Epidermal melanocyte (primary cell): ENCODE results near the gene COG6.

Experiments
- DNase-seq: peaks from one replicate; pipeline ENCODE4 v3.0.0; 2011; ENCODE audit warnings: low spot score; ENCODE audit not compliant: insufficient read length

The COG6 gene

DNA sequence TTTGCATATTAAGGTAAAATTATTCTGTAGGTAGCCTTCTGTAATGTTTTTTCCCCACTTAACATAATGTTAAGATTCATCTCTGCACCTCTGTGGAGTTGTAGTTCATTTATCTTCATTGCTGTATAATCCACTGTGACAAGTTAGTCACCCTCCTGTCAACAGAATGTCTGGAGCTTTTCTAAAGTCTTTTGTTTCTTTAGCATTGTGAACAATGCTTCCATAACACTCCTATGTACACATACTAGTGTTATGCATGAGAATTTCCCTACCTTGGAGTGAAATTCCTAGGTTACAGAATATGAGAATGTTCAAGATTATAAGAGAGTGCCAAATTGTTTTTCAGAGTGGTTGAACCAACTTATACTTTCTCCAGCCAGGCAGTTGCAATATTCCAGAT is 113.5 kb downstream of the COG6 start:
- DNase-seq = no peak

DNA sequence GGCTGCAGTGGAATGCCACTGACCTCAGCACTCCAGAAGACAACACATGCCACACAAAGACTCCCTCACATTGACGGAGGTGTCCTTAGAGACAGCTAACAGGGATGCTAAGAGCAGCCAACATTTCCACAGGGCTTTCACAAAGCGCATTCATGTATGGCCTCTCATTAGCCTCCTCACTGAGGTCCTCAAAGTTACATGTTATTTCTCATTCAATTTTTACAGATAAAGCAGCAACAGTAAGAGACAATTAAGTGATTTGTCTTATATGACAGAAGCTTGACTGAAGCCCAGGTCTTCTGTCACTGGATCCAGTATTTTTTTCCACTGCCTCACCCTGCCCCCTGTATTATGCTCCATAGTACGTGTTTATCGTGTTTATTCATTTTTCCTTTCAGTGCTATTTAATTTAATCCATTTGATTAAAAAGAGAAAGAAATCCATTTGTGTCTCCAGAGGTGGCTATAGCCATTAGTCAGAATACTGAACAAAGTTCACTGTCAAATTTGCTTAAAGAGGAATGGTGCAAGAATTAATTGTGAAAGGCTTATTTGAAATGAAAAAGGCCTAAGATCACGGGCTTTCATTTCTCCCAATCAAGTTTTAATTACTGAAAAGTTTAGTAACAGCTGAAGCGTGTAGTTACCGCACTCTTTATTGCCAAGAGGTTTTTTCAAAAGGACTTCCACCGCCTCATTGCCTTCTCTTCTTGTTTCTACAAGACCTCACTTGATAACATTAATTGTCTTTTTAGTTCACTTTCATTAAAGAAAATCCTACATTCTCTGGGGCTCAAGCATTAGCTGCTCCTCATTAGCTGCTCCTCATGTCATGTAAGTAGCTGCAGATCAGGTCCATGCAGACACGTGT is 115.0 kb downstream of the COG6 start:
- DNase-seq = no peak

DNA sequence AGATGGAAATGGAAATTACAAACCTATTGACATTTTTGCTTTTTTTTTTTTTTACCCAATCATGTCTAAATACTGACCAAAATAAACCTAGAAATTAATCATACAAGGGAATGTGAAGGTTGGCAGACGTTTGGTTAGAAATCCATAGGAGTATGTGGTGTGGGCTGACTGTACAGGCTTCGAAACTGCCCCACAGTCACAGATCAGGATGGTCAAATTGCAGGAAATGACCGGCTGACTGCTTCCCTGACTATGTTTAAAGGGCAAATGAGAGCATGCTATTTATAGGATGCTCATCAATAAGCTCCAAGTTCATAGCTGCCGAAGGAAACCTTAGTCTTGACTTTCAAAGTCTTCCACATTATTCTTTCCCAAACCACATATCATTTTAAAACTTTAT is 118.4 kb downstream of the COG6 start:
- DNase-seq = no peak

DNA sequence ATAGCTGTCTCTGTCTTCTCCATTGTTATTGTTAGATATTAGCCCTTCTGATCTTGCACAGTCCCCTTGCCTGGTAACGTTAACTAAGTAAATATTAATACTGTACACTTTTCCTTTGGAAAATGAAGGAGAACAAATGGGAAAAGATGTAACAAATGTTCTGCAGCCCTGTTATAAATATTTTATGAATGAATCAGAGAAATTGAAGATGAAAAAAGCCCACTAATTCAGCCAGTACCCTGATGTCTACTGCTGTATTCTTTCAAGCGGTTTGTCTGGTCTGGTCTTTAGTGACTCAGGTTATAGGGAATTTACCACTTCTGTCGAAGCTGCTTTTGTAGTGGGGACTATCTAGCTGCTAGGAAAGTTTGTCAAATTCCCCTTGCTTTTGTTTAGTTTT is 121.0 kb downstream of the COG6 start:
- no peak for DNase-seq

DNA sequence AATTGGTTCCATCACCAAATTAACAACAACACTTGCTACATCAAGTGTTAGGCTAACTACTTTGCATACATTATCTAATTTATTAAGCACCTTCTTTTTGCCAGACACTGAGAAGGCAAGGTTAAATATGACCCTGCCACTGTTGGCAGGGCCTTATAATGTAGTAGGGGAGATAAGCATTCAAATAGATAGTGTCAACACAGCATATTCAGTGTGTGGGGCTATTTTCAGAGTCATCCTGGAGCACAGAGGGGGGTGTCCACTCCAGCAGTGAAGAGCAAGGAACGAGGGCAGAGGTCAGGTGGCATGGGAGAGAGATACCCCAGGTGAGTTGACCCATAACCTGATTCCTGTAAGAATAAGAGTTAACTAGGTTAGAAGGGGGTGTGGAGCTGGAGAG is 121.6 kb downstream of the COG6 start:
- no peak for DNase-seq

DNA sequence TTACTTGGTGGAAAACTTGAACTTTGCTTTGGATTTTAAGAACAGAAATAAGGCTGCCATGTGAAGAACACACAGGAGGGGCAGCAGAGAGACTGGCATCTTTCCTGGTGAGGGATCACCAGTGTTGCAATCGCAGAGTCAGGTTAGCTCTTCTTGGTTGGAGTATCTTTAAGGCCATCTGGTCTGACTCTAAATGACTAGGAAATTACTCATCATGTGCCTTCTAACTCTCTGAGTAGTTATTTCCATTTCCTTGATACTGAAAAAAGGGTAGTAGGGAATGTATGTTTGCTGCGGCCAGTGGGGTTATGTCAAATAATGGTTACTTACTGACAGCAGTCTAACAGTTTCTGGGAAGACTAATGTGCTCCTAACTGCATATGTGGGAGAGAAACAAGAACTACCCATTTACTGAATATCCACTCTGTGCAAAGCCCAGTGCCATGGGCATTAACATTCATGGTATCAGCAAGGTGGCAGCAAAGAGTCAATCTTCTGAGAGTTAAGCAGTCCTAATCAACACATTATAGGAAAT is 122.1 kb downstream of the COG6 start:
- no peak for DNase-seq

DNA sequence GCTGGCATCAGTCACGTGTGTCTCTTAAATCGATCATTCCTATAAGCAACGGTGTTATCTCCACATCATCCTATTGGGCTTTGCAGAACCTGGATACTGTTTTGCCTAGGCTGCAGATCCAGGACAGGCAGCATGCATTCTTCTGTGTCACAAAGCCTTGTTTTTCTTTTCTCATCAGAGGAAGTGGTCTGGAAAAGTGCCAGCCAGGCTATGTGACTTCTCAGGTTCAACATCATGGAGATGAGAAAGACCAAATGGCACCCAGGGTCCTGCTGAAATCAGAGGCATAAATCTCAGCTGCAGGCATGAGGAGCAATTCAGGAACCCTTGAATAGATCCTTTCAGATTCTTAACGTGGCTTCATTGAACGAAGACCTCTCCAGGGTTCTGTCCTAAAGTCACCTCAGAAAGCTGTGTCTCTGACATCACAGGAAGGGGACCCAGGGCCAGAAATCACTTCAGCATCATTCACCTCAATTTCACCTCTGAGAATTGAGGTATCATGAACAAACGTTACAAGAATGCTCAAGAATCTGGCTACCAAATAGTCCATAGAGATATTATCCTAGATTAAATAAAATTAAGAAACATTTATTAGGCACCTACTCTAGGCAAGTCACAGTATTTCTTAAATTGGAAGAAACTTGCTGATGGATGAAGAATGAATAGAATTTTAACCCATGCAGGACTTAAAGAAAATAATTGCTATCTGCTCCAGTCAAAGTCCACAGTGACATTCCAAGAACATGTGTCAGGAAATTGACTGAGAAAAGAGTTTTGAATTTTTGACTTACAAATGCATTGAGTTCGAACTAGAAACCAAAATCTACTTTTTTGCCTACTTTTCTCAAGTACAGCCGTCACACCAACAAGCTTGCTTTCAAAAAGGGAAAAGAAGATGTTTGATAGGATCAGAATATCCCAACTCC is 124.1 kb downstream of the COG6 start:
- no peak for DNase-seq

DNA sequence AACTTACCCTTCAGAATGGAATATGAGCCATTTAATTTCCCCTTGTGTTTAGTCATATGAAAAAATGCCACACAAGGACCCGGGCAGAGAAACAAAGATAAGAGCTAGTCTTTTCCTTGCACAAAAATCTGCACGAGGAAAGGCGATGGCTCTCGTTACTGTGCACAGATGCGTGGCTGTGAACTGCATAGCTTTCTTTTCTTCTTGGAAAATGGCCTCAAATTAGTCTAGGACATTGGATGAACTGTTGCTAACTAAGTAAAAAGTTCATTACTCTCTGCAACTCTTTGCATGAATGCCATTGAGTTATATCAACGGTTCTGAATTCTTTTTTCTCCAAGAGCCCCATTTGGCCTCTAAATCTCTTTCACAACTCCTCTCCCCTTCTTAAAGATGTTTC is 125.2 kb downstream of the COG6 start:
- no peak for DNase-seq

DNA sequence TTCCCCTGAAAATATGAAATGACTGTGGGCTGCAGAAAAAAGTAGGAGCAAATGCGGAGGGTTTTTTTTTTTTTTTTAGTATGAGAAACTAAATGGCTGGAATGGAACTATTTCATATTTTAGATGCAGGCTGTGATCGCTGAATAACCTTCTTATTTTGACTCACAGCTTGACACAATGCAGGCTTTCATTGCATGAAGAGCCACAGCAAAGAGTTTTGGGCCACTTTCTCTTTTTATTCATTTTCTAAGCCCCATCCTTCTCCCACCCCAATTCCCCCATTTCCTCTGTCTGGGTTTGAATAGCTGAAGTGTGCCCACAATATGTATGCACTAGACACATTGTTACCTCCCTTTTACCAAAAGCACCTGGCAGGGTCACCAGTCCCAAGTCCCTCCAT is 125.9 kb downstream of the COG6 start:
- peak; percentile 36 for DNase-seq

DNA sequence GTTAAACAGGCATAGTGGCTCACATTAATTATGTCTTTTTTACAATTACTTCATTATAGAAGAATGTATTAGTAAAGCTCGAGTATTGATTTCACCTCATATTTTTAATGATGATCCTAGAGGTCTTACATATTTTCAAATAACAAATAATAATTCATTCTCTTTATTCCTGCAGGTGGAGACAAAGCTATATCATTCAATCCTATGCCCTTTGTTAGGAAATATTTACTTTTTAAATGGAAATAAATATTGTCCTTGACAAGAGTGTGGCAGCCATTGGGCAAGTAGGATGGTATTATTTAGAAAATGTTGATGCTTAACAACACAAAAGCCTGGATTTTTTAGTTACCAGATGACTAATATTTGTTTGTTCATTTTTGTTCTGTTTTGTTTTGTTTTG is 127.6 kb downstream of the COG6 start:
- DNase-seq = no peak

DNA sequence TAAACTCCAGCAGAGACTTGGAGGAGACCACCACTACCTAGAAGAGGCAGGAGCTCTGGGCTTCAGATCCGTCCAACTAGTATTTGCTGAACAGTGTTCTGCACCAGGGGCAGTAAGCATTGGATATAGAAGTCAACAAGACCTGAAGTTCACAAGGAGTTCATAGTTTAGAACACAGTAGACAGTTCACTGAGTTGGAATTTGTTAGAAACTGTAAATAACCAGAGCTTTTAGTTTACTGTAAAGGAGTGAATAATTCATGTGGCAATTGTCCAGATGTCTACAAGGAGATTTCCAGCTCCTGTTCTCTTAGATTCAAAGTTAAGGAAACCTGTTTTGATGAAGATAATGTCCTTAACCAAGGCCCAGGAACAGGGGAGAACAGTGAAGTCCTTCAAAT is 128.9 kb downstream of the COG6 start:
- no peak for DNase-seq

DNA sequence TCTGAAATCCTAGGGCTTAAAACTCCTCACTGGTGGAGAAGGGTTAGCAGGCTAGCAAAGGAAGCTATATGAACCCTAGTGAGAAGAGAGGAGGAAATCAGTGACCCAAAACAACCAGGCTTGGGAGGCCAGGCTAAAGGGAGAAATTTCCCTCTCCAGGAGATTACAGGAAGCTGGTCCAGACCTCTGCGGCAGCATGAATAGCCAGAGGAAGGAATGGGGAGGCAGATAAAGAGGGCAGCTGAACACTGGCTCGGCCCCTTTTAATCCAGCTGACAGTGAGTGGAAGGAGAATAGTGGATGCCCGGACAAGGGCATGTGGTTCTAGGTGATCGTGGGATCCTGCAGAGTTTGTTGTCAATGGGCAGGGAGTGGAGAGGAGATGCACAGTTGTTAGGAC is 130.6 kb downstream of the COG6 start:
- no peak for DNase-seq

DNA sequence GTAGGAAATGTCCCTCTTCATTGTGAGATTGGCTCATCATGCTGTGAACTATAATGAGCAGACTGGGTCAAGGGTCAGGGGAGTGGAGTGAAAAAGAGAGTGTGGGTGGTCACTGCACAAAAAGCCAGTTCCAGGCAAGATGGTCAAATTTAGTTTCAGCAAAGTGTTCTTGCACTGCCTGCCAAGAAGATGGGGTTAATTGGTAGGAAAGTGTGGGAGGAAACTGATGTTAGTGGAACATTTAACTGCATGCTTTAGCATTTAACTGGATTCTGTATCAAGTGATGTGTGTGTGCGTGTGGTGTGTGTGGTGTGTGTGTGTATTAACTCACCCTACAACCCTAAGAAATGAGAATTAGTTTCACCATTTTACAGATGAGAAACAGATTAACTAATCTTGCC is 131.6 kb downstream of the COG6 start:
- DNase-seq = no peak

DNA sequence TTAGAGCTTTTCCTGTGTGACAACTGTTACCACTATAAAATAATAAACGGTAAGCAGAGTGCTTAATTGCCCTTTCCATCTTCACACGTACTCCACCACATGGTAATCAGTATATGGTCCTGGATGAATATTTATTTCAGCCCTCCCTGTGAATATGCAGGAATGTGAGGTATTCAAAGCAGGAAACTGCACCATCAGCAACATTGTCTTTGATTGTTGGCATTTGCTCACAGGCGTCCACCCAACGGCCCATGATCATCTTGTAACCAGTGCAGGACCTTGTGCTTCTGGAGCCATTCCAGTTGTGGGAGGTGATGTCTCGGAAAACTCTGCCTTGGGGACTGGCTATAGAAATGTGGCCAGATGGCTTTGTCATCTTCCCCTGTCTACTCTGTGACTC is 132.6 kb downstream of the COG6 start:
- no peak for DNase-seq

DNA sequence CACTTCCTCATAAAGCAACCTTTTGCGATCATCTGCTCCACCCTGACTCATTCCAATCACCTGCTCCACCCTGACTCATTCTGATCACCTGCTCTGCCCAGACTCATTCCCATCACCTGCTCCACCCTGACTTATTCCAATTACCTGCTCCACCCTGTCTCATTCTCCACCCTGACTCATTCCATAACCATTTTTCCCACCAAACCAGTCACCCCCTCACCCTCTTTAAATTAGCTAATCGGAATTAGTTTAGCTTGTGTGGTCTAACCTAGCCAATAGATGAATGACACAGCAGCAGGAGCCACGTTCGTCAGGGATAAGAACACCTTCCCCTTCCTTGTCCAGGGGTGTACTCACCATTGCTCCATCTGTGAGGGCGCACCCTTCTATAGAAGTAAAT is 134.0 kb downstream of the COG6 start:
- no peak for DNase-seq
